Epithelial cell of esophagus (primary cell): ENCODE data around the gene MFSD12.

ENCODE experiments used
- DNase-seq: peaks from one replicate; pipeline ENCODE4 v3.0.0; 2010; ENCODE audit warnings: low read depth
- H3K4me3 ChIP-seq: 2 replicates; pipeline ENCODE4 v1.5.1; 2011; ENCODE audit warnings: mild to moderate bottlenecking, low read length, control low read depth
- CTCF ChIP-seq: IDR thresholded peaks from 2 replicates; pipeline ENCODE4 v1.5.1; 2011; ENCODE audit warnings: low read depth, mild to moderate bottlenecking, low read length, control low read depth, inconsistent platforms; ENCODE audit not compliant: insufficient read depth; ENCODE audit errors: missing control alignments

Gene MFSD12

DNA sequence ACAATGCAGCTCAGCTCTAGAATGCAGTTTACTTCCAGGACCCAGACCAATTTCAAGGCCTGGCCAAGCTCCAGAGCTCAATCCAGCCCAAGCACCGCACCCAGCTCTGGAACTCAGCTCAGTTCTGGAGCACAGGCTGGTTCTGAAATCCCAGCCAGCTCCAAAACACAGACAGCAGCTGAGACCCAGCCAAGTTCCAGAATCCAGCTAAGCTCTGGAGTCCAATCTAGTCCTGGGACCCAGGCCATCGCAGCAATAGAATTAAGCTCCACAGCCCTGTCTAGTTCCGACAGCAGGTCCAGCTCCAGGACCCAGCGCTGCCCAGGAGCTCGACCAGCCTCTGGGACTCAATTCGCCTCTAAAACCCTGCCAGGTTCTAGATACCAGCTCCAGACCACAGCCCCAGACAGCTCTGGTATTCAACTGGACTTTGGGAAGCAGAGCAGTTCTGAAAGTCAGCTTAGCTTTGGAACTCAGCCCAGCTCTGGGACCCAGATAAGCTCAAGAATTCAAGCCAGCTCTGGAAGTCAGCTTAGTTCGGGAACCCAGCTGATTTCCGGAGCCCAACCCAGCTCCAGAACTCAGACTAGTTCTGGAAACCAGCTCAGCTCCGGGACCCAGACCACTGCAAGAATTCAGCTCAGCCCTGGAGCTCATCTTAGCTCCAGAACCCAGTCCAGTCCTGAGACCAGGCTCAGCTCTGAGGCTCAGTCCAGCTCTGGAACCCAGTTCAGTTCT is 34.7 kb upstream of the MFSD12 start:
- H3K4me3 ChIP-seq, result no peak overlapping the region
- no peak for TF ChIP-seq CTCF
- no peak for DNase-seq

DNA sequence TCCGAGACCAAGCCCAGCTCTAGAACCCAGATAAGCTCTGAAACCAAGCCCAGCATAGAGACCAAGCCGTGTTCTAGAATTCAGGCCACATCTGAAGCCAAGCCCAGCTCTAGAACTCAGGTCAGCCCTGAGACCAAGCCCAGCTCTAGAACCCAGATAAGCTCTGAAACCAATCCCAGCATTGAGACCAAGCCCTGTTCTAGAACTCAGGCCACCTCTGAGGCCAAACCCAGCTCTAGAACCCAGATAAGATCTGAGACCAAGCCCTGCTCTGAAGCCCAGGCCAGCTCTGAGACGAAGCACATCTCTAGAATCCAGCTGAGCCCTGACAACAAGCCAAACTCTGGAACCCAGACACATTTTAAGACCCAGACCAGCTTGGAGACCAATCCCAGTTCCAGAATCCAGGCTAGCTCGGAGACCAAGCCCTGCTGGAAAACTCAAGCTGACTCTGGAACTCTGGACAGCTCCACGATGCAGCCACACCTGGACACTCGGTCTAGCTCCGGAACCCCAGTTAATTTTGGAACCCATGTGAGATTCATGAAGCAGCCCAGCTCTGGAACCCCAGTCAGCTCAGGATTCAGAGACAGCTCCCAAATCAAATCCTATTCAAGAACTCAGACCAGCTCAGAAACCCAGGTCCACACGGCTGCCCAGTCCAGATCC is 33.7 kb upstream of the MFSD12 start:
- no peak for DNase-seq
- no peak for TF ChIP-seq CTCF

GRCh38 chr19:3589949-3590348 is 32.6 kb upstream of the MFSD12 start:
- DNase-seq, result no peak
- no peak overlapping the region for H3K4me3 ChIP-seq
- no peak for TF ChIP-seq CTCF

More for the DNA sequence above, 33.7 kb upstream of the MFSD12 start:
- H3K4me3 ChIP-seq, result no peak overlapping the region

GRCh38 chr19:3589439-3589838 is 32.1 kb upstream of the MFSD12 start:
- no peak for DNase-seq
- H3K4me3 ChIP-seq, result no peak overlapping the region
- no peak for TF ChIP-seq CTCF

DNA sequence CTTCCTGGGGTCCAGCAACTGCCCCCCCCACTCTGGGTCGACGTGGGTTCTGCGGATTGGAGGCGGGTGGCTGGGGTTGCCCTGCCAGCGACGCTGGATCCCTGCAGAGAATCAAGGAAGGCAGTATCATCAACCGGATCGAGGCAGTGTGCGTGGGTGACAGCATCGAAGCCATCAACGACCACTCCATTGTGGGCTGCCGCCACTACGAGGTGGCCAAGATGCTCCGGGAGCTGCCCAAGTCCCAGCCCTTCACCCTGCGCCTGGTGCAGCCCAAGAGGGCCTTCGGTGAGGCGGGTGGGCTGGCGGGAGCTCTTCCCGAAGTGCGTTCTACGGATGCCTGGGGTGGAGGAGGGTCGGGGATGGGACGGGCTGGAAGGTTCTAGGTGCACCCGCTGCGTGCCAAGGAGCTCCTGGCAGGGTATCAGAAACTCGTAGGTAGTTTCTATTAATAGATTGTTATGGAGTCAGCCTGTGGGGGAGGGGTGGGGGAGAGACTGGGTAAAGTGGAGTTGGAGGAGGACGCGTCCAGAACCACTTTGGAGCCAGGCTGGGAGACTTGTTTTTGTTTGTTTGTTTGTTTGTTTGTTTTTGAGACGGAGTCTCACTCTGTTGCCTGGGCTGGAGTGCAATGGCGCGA is 29.4 kb upstream of the MFSD12 start:
- TF ChIP-seq CTCF, result no peak

GRCh38 chr19:3586127-3586626 is 28.8 kb upstream of the MFSD12 start:
- no peak overlapping the region for H3K4me3 ChIP-seq
- DNase-seq, result no peak
- TF ChIP-seq CTCF, result peak; percentile 30

More for the DNA sequence above, 29.4 kb upstream of the MFSD12 start:
- DNase-seq, result no peak
- H3K4me3 ChIP-seq, result no peak overlapping the region
